DND-41 (cell line): ENCODE measurements around the gene MRFAP1.

Experiments used
- ATAC-seq: fragments of 200-7000 bp; cut with Tn5 transposase; 3 replicates; pipeline ENCODE4 v1.9.1; 2021; ENCODE audit warnings: low read depth; ENCODE audit not compliant: insufficient read depth
- DNase-seq: peaks from one replicate; pipeline ENCODE4 v3.0.0-alpha.2; 2020
- H2AFZ ChIP-seq: 2 replicates; pipeline ENCODE4 v1.6.0; 2012; ENCODE audit warnings: low read depth, low read length
- H3K27ac ChIP-seq: 2 replicates; pipeline ENCODE4 v1.5.1; 2012; ENCODE audit warnings: low read length, inconsistent platforms
- H3K27me3 ChIP-seq: fragments of 200-600 bp; sonication (generic); 2 replicates; pipeline ENCODE4 v1.6.0; 2012; ENCODE audit warnings: low read length, mild to moderate bottlenecking, inconsistent platforms; ENCODE audit not compliant: insufficient read depth, poor library complexity
- H3K36me3 ChIP-seq: 2 replicates; pipeline ENCODE4 v1.5.1; 2012; ENCODE audit warnings: low read length, inconsistent platforms; ENCODE audit not compliant: insufficient read depth
- H3K4me1 ChIP-seq: 2 replicates; pipeline ENCODE4 v1.5.1; 2012; ENCODE audit warnings: mild to moderate bottlenecking, low read length; ENCODE audit not compliant: insufficient read depth
- H3K4me2 ChIP-seq: 2 replicates; pipeline ENCODE4 v1.6.0; 2012; ENCODE audit warnings: mild to moderate bottlenecking, moderate library complexity, low read length, inconsistent platforms; ENCODE audit not compliant: insufficient read depth
- H3K4me3 ChIP-seq, 2 experiments: fragments of 200-600 bp in 1 of 2; shearing (Covaris generic) in 1 of 2; 2 replicates each; pipeline ENCODE4 v1.5.1; 2012 to 2016; ENCODE audit warnings: inconsistent platforms in 2 of 2, low read length in 2 of 2, mild to moderate bottlenecking in 2 of 2, low read depth in 1 of 2, moderate library complexity in 1 of 2
- H3K79me2 ChIP-seq: 2 replicates; pipeline ENCODE4 v1.6.0; 2012; ENCODE audit warnings: low read length, inconsistent platforms; ENCODE audit not compliant: insufficient read depth
- H3K9ac ChIP-seq: 2 replicates; pipeline ENCODE4 v1.6.0; 2012; ENCODE audit warnings: low read depth, mild to moderate bottlenecking, inconsistent platforms, low read length, moderate library complexity
- H3K9me3 ChIP-seq: 2 replicates; pipeline ENCODE4 v1.5.1; 2012; ENCODE audit warnings: low read length, moderate library complexity, mild to moderate bottlenecking, inconsistent platforms; ENCODE audit not compliant: insufficient read depth, severe bottlenecking
- H4K20me1 ChIP-seq: 2 replicates; pipeline ENCODE4 v1.6.0; 2012; ENCODE audit warnings: low read length; ENCODE audit not compliant: insufficient read depth
- CTCF ChIP-seq: IDR thresholded peaks from 2 replicates; pipeline ENCODE4 v1.5.1; 2012; ENCODE audit warnings: borderline replicate concordance, low read length, moderate library complexity, mild to moderate bottlenecking; ENCODE audit not compliant: poor library complexity, severe bottlenecking; ENCODE audit errors: extremely low read depth
- EZH2 ChIP-seq: IDR thresholded peaks from 3 replicates; pipeline ENCODE4 v1.6.1; 2012; ENCODE audit warnings: borderline replicate concordance, low read depth, mild to moderate bottlenecking, moderate library complexity, low read length, inconsistent platforms; ENCODE audit not compliant: severe bottlenecking

Gene MRFAP1

DNA sequence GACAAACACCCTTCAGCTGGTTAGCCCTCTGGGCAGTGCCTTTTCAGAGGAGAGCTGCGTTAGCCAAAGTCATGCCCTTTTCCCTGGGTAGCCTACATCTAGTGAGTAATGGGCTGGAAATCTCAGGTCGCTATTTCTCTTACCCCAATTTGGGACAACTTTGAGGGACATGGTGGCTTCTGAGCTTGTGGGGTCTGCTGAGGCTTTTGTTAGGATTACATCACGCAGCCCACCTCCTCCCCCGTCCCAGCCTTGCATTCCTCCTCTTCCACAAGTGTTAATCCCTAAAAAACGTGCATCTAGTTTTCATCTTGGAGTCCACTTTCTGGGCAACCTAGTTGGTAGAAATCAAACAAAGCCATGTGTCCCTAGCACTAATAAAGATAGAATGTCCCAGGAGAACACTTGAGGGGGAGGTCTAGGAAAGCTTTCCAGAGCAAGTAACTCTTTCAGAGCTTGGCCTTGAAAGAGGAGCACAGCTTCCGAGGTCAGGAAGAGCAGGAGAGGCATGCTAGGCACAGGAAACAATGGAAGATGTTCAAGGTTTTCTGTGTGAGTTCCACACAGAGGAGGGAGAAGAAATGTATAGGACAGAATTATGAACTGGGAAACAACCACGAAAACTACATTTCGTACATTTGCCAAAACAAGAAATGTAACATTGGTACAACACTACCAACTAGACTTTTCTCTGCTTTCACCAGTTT lies 2.8 kb downstream of the MRFAP1 start:
- Histone ChIP-seq H3K27ac (no peak overlapping the region), H3K4me2 (peak overlapping the region; percentile 79; the same call in 1 of the 2 replicates), H3K9me3 (no peaks in the 10 kb centered on the region), H3K27me3 (no peaks in the 10 kb centered on the region), H3K4me1 (peaks cover 35% of the 10 kb centered on the region), H4K20me1 (peaks cover 25% of the 10 kb centered on the region), H3K79me2 (peaks cover 44% of the 10 kb centered on the region), H3K9ac (no peak overlapping the region), H3K36me3 (peaks cover 33% of the 10 kb centered on the region), H2AFZ (no peak overlapping the region), H3K4me3 (peak overlapping the region in 1 of 2 experiments; percentile 3; a peak in 1 of 4 replicates)
- no peak for ATAC-seq
- DNase-seq, result no peak
- no peak for TF ChIP-seq CTCF
- no peak for TF ChIP-seq EZH2

DNA sequence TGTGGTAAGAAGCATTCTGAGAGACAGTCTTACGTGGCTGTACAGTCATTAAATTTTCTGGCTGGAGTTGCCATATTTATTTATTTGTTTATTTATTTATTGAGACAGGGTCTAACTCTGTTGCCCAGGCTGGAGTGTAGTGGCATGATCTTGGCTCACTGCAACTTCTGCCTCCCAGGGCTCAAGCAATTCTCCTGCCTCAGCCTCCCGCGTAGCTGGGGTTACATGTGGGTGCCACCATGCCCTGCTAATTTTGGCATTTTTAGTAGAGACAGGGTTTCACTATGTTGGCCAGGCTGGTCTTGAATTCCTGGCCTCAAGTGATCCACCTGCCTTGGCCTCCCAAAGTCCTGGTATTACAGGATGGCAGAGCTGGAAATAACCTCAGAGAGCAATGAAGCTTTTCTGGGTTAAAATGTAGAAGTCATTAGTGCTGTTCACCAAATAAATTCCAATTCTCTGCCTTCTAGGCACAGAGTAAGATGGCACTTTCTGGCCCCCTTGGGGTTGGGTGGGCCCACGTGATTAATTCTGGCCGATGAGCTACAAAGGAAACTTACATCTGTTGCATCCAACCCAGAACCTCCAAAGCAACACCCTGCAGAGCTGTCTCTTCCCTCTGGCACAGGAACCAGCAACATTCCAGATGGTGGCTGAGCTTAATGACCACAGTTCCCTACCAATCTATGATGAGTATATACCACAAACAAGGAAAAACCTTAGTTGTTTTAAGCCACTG lies 4.5 kb downstream of the MRFAP1 start:
- Histone ChIP-seq H3K79me2 (peaks cover 30% of the 10 kb centered on the region), H3K27ac (no peak overlapping the region), H4K20me1 (peaks cover 25% of the 10 kb centered on the region), H3K27me3 (no peaks in the 10 kb centered on the region), H3K36me3 (peaks cover 33% of the 10 kb centered on the region), H3K4me1 (peaks cover 24% of the 10 kb centered on the region), H3K4me3 (no peak overlapping the region), H3K9me3 (no peaks in the 10 kb centered on the region), H3K9ac (no peak overlapping the region), H2AFZ (no peak overlapping the region), H3K4me2 (no peak overlapping the region)
- DNase-seq (no peak), ATAC-seq (no peak)
- no peak for TF ChIP-seq CTCF
- no peak for TF ChIP-seq EZH2

DNA sequence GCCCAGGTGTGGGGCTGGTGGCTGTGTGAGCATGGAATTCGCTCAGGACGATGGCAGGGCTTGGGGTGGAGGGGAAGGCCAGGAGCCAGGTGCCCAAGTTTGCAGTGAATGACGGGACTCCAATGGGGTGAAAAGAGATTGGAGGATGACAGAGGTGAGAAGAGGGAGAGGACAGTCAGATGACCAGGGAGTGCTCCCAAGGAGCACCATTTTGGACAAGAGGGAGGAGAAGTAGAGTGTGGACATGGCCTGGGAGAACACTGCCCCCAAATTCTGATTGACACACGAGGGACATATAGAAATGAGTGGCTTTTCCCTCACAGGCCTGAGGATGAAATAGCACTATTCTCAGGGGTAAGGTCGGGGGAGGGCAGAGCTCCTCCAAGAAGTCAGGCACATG lies 6.7 kb downstream of the MRFAP1 start:
- ATAC-seq (no peak), DNase-seq (no peak)
- Histone ChIP-seq H3K79me2 (peaks cover 10% of the 10 kb centered on the region), H3K27ac (no peak overlapping the region), H3K4me1 (peaks cover 13% of the 10 kb centered on the region), H3K27me3 (no peaks in the 10 kb centered on the region), H3K36me3 (peaks cover 18% of the 10 kb centered on the region), H3K4me3 (no peak overlapping the region), H4K20me1 (peaks cover 9% of the 10 kb centered on the region), H3K9ac (no peak overlapping the region), H2AFZ (no peak overlapping the region), H3K4me2 (no peak overlapping the region), H3K9me3 (no peaks in the 10 kb centered on the region)
- TF ChIP-seq CTCF, result no peak
- TF ChIP-seq EZH2, result no peak
